ENCODE results near the gene MIPEP. TPM values are rescaled to one million over a fixed set of nuclear protein-coding genes. Genes with fewer than 3 reads are reported as not detected.

The MIPEP gene
- total RNA-seq, 2 donors from 2014 or later = 60.4 to 107 TPM

- no peak for DNase-seq (ENCODE audit: low spot score)
- H3K36me3 ChIP-seq = no peaks in the 10 kb centered on the region
- no peaks in the 10 kb centered on the region for H3K27me3 ChIP-seq
- no peak overlapping the region for H3K4me3 ChIP-seq
- no peaks in the 10 kb centered on the region for H3K4me1 ChIP-seq
- no peak overlapping the region for H3K27ac ChIP-seq
- TF ChIP-seq CTCF (IDR thresholded peaks at IDR 0.05) = no peak
- H3K9me3 ChIP-seq = peaks cover 0 to 7% of the 10 kb centered on the region in 2 donors
Measured at GRCh38 chr13:23683084-23683483, 206.1 kb downstream of the MIPEP start.

- H3K9me3 ChIP-seq = peaks cover 0 to 7% of the 10 kb centered on the region in 2 donors
- no peak for DNase-seq (ENCODE audit: low spot score)
Measured at GRCh38 chr13:23680845-23681669, 208.1 kb downstream of the MIPEP start.

More at GRCh38 chr13:23680845-23681669, 208.1 kb downstream of the MIPEP start:
- no peak overlapping the region for H3K4me3 ChIP-seq
- no peak overlapping the region for H3K27ac ChIP-seq
- TF ChIP-seq CTCF (IDR thresholded peaks at IDR 0.05) = no peak
- no peaks in the 10 kb centered on the region for H3K4me1 ChIP-seq
- no peaks in the 10 kb centered on the region for H3K27me3 ChIP-seq
- H3K36me3 ChIP-seq = no peaks in the 10 kb centered on the region

Other genes starting within 250 kb of the MIPEP start
- 1 to 10 TPM in 1 of 2 donors, not detected in 1; 1.5 TPM for gene C1QTNF9B, start 8.1 kb upstream of the MIPEP start, total RNA-seq